Activated CD4-positive, alpha-beta T cell treated with anti-CD3 and anti-CD28 coated beads for 24 hours (primary cell): ENCODE measurements around the gene SNX24.

ENCODE experiments used
- DNase-seq, 2 donors: peaks; one replicate each; pipeline ENCODE4 v3.0.0-alpha.2; 2020; ENCODE audit warnings: low read depth in 2 of 2

The SNX24 gene

GRCh38 chr5:123012321-123012720 is 166.9 kb downstream of the SNX24 start:
- DNase-seq, result no peak

- no peak for DNase-seq
Observed at GRCh38 chr5:123014689-123015088, 169.3 kb downstream of the SNX24 start.

GRCh38 chr5:123028222-123028621 is 182.8 kb downstream of the SNX24 start:
- DNase-seq, result no peak

- DNase-seq, result no peak
Observed at GRCh38 chr5:123033157-123033671, 187.8 kb downstream of the SNX24 start.

GRCh38 chr5:123035360-123035917 is 190.0 kb downstream of the SNX24 start:
- DNase-seq, result no peak

GRCh38 chr5:123035918-123036390 is 190.5 kb downstream of the SNX24 start:
- no peak for DNase-seq

GRCh38 chr5:123036391-123037103 is 191.1 kb downstream of the SNX24 start, which contains the start of gene PPIC:
Gene PPIC (minus strand): TSS chr5:123036725. CDS start chr5:123036625, 100 bp downstream.
- DNase-seq, result no peak

GRCh38 chr5:123037104-123037418 is 191.6 kb downstream of the SNX24 start:
- no peak for DNase-seq

GRCh38 chr5:123039673-123040072 is 194.3 kb downstream of the SNX24 start:
- DNase-seq, result no peak

GRCh38 chr5:123044926-123045617 is 199.7 kb downstream of the SNX24 start:
- no peak for DNase-seq

GRCh38 chr5:123046222-123046621 is 200.8 kb downstream of the SNX24 start:
- no peak for DNase-seq

GRCh38 chr5:123047706-123048105 is 202.3 kb downstream of the SNX24 start:
- no peak for DNase-seq

- DNase-seq, result no peak
Observed at GRCh38 chr5:123051206-123051605, 205.8 kb downstream of the SNX24 start.
